ENCODE data around the gene ZNF692. TPM values are rescaled to one million over a fixed set of nuclear protein-coding genes. Genes with fewer than 3 reads are reported as not detected.
A peak's percentile ranks its signal among the peaks of the same experiment; 100 is the strongest.

ZNF692 gene
- total and polyA plus RNA-seq, 2 of the 13 experiments (the other 11 are each of a cell fraction or from before 2014, with no cell fraction given), result 27.3 to 45.8 TPM

DNA sequence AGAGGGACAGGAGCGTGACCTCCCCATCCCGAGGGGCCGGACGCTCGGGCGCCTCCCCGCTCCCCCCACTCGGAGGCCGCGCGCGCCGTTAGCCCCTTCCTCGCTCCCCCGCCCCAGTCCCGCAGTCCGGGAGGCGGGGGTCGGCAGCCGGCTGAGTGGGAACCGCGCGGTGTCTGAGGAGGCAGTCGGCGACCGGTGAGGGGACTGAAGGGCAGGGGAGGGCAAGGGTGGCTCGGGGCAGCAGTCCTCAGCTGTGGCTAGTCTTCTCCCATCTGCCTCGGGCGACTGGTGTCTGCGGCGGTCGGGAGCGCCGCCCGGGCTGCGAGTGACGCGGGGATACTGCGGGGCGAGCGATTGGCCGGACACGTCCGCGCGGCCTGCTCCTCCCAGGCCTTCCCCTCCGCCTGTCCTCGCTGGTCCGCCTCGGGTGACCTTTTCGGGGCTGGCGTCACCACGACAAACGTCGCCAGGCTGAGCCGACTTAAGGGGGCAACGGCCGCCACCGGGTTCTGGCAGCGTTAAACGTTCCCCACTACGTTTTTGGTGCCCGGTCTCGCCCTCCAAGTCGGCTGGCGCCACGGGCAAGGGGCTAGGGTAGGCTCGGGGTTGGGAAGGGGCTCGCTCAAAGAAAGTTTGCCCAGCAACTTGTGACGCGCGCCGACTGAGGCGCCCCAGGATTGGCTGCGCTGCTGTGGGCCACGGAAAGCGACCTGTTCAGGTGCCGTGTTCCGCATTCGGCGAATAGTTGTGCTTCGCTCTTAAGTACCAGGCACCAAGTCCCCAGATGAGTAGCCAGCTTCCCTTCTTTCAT lies 20.3 kb downstream of the ZNF692 start (continued):
- TF ChIP-seq ZNF253 (CRISPR knock-in tag; IDR thresholded peaks at IDR 0.05; ENCODE audit: borderline replicate concordance), result no peak
- TF ChIP-seq CREB1 (IDR thresholded peaks at IDR 0.05), result peak; percentile 93
- TF ChIP-seq CREB1 (CRISPR knock-in tag; IDR thresholded peaks at IDR 0.05), result peak; percentile 98
- TF ChIP-seq ZNF563 (CRISPR knock-in tag; IDR thresholded peaks at IDR 0.05), result peak; percentile 72; the same call in 1 of the 2 replicates
- TF ChIP-seq ZHX1 (CRISPR knock-in tag; IDR thresholded peaks at IDR 0.05; ENCODE audit: low read depth), result peak; percentile 55; the same call in 1 of the 2 replicates
- peak; percentile 55; the same call in 1 of the 2 replicates for TF ChIP-seq ZNF704 (CRISPR knock-in tag; IDR thresholded peaks at IDR 0.05; ENCODE audit: borderline replicate concordance)
- peak; percentile 70 for TF ChIP-seq THAP11 (CRISPR knock-in tag; IDR thresholded peaks at IDR 0.05)
- no peak for TF ChIP-seq ZNF329 (CRISPR knock-in tag; IDR thresholded peaks at IDR 0.05; ENCODE audit: low read depth)
- TF ChIP-seq POGZ (CRISPR knock-in tag; IDR thresholded peaks at IDR 0.05), result no peak
- TF ChIP-seq ZNF737 (CRISPR knock-in tag; IDR thresholded peaks at IDR 0.05; ENCODE audit: borderline replicate concordance), result no peak
- 0 out of 2 replicates have a peak, but pooled peaks have one; percentile 22 for TF ChIP-seq PRDM15 (CRISPR knock-in tag; IDR thresholded peaks at IDR 0.05)
- TF ChIP-seq, protein P1, sequence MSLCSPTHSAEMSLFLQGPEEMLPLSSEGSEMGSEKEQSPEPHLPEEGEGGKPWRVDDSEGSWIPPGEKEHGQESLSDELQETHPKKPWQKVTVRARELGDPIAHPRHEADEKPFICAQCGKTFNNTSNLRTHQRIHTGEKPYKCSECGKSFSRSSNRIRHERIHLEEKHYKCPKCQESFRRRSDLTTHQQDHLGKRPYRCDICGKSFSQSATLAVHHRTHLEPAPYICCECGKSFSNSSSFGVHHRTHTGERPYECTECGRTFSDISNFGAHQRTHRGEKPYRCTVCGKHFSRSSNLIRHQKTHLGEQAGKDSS (CRISPR knock-in tag; IDR thresholded peaks at IDR 0.05; ENCODE audit: borderline replicate concordance, low read depth), result no peak
- peak; percentile 82 for TF ChIP-seq NFAT5 (CRISPR knock-in tag; IDR thresholded peaks at IDR 0.05)
- peak; percentile 88; the same call in 1 of the 2 replicates for TF ChIP-seq ZNF274 (CRISPR knock-in tag; IDR thresholded peaks at IDR 0.05)

Measured in HepG2 (cell line).